GM21576 (cell line): ENCODE measurements around the gene FKBP11.

Source experiments
- ATAC-seq: cut with Tn5 transposase; IDR thresholded peaks from one replicate; pipeline ENCODE4 v1.9.1; 2021; ENCODE audit warnings: mild to moderate bottlenecking, moderate library complexity; ENCODE audit not compliant: unreplicated experiment

The FKBP11 gene

DNA sequence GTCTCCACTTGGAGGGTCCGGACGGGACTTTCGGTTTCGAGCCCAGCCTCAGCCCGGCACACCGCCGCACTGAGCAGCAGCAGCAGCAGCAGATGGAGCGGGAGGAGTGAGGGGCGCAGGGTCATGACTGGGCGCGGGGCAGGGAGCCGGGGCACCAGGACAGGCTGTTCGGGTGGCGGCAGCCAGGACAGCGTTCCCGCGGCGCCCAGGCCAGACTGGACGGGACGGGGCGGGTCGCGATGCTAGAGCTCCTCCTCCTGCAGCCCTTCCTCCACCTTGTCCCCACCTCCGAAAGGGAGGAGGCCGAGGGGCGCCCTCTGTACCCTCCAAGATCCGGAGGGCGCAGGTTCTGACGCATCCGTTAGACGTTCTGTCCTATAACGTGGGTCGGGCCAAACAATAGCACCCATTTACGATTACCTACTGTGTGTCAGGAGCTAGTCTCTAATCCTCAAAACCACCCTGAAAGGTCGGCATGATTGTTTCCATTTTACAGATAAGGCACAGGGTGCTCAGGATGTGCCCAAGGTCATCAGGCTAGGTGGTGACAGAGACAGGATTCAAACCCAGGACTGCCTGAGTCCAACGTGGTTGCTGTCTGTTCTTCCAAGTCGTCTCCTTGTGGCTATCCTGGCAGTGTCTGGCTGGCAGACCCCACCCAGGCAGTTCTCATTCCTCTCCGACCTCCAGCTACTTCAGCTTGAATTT is at the start of gene FKBP11:
FKBP11 (minus strand) TSS at position 189 of the 708 bp plus-strand sequence; CDS start at position 125, 64 bp downstream.
- peak; percentile 62 for ATAC-seq

DNA sequence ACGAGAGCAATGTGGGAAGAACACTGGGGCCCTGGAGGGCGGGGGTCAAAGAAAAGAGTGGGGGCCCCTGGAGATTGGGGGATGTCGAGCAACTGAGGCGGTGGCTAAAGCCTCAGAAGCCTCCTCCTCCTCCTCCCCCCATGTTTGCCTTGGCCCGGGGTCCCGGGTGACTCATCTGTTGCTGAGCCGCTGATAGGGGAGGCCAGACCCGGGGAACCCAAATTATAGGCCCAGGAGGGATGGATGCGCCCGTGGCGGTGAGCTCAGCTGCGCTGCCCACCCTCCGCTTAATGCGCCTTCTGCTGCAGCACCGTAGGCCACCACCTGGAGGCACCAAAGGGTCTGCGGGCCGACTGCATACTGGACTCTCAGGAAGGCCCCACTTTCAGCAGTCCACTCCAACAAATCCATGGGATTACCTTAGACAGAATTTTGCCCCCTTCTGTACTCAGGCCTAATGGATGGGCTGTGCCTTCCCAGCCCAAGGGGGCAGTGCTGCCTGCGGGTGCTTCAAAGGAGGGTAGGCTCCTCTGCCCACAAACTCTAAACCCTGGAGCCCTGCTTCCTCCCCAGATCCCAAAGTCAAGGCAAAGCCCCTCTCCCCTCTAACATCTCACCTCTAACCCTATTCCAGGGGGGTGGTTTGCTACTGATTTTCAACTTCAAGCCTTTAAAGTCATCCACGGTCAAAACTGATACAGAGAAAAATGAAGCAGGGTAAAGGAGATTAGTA is 48.8 kb upstream of the FKBP11 start:
- no peak for ATAC-seq

GRCh38 chr12:48973531-48973930 is 48.2 kb upstream of the FKBP11 start:
- ATAC-seq = no peak

- ATAC-seq = no peak
These were observed 47.7 kb upstream of the FKBP11 start for GRCh38 chr12:48972952-48973483.

- no peak for ATAC-seq
These were observed 47.1 kb upstream of the FKBP11 start for GRCh38 chr12:48972213-48972951.

DNA sequence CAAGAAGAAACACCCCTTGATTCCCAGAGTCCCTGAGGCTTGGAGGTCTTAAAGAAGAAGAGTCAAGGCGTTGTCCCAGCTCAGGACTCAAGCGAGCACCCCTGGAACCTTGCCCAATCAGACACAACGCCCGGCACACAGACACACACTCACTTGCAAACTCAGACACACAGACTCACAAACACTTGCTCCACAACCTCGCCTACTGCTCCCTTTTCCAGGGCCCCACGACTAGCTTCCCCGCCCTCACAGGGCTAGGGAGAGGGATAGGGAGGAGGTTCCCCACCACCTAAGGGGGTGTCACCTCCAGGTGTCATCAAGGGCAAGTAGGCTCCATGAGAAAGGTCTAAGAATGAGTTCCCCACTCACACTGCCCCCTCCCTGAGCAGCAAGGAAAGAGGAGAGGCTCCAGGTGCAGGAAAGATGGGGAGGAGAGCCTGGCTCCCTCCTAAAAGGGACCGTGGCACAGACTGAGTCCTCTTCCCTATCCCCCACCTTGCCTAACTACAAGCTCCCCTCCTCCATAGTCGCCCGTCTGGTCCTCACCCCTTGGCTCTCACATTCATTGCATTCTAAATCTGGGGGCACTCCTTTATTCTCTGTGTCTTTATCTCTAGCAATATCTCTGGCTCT is 45.5 kb upstream of the FKBP11 start:
- no peak for ATAC-seq

DNA sequence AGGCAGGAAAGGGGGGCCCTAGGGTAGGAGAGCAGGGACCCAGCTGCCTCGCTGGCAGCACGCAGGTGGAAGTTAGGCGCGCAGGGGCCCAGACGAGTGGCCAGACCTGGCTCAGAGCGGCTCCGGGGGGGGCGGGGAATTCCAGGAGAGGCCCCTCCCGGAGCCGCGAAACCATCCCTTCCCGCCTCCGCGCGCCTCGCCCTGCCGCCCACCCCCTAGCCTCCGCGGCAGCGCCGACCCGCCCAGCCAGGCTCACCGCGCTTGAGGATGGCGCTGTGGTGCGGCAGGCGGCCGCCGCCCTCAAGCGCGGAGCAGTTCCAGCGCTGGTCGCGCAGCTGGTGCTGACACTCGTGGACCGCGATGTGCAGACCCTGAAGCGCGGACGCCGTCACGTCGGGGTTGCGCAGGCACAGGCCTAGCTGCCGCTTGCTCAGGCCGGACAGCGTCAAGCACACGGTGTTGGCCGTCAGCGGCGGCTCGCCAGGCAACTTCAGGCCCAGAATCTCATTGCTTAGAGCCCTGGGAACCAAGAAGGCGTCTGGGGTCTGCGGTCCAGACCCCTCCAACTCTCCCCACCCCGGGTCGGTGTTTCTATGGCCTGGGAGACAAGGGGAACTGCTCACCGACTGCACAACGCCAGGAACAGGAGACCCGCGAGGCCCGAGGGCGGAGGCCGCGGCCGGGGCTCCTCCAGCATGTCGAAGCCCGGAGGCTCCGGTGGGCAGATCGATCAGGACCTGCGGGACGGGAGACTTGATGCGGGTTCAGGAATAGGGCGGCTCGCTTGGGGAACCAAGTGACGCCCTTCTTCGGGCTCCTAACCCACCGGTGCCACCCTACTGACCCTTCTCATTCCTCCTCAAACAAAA is 44.8 kb upstream of the FKBP11 start:
- no peak for ATAC-seq

- no peak for ATAC-seq
These were observed 44.0 kb upstream of the FKBP11 start for GRCh38 chr12:48969160-48969771.

- ATAC-seq = no peak
These were observed 43.2 kb upstream of the FKBP11 start for GRCh38 chr12:48968467-48968866.

DNA sequence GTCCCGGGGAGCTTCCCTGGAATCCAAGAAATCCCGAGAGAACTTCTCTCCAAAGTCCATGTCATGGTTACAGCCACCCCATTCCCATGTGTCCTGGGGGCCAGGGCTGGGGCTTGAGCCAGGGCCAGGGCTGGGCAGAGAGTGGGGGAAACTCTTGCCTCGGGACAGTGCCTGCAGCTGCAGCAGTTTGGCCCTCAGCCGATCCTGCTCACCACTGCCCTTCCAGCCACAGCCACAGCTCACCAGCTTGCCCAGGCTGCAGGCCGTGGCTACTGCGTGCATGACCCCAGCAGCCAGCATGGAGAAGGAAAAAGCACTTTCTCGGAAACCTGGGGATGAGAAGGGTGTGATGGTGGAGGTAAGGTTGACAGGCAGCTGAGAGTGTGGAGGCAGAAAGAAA is 42.7 kb upstream of the FKBP11 start:
- ATAC-seq = no peak

- ATAC-seq = no peak
These were observed 41.0 kb upstream of the FKBP11 start for GRCh38 chr12:48966177-48966895.

DNA sequence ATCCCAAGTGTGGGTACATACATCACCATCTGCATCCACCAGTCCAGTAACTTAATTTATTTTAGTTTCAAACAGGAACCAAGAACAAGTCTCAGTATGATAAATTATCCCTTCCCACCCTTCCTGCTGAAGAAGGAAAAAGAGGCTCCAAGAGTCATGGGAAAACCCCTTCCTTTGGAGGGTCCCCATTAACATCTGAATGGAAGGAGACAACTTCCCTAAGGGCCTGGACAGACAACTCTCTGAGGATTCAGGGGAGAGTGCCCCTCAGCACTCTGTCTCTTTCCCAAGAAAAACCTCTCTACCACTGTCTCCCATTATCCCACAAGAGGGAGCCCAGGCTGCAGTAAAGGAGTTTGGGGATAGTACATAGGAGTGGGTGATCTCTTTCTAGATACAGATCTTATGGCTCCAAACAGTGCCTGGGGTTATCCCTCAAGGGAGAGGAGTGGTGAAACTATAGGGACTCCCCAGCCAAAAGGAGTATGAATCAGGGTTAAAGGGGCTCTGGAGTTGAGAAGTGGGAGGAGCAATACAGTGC is 40.1 kb upstream of the FKBP11 start:
- no peak for ATAC-seq

GRCh38 chr12:48961801-48962200 is 36.5 kb upstream of the FKBP11 start:
- ATAC-seq = no peak

GRCh38 chr12:48961331-48961730 is 36.0 kb upstream of the FKBP11 start:
- no peak for ATAC-seq

DNA sequence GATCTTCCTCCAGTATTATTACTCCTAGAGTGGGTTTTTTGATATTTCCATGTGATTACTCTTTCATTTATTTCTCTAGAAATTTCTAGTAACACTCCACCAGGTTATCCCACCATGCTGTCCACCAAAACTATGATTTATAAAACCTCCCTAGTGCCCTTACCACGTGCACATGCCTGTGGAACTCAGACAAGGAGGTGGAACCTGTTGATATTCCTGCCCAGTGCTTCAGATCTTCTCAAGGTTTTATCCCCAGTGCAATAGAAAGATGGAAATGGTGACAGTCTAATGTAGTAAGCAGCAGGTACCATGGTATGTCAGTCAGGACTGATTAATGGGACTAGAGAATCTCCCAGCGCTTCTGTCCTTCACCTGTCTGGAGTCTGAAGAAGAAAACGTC is 35.5 kb upstream of the FKBP11 start:
- no peak for ATAC-seq

DNA sequence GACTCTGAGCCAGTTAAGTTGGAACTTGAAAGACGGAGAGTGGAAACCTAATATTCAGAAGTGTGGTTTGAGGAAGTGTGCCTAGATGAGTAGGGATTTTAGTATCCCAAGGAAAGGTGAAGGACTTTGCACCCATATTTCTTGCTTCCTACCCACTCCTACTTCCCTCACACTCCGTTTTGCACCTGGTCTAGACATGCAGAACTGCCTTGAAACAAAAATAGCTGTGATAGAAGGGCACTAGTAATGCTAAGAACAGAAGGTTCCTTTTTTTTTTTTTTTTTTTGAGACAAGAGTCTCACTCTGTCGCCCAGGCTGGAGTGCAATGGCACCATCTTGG is 32.7 kb upstream of the FKBP11 start:
- no peak for ATAC-seq

DNA sequence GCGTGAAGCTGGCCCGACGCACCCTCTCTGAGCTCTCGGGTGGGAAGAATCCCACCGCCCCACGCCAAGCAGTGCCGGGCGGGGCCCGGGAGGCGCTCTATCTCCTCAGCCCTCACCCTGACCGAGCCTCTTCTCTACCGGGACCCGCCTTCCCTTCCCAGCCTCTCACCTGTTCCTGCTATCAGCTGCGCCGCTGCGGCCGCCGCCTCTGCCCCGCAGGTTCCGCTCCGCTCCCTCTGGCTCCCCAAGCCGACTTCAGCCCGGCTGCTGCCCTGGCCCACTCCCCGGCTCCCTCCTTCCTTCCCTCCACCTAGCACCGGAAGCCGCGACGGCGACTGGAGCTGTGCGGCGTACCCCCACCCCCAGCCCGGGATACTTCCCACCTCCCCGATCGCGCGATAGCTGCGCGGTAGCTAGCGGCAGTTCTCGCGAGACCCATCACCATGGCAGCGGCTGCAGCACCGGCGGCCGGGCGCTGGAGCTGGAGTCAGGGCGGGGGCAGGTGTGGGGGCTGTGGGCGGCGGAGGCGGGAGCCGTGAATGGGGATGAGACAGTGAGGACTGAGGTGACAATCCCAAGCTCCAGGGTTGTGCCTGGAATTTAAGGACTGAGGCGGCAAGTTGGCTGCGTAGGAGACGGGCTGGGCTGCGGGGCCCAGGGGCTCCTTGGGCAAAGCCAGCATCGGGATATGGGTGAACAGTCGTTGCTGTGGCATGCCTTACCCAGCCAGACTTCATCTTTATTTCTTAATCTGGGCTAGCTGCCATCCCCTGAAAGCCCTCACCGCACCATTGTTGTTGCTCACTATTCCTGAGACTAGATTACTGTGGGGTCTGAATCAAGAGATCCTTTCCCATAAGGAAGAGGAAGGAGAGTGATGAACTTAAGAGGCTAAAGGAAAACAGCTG is 32.1 kb upstream of the FKBP11 start, which contains the start of gene ARF3:
ARF3 (minus strand) TSS at position 347 of the 908 bp plus-strand sequence. CDS start 16,392 bp downstream, outside the sequence.
- ATAC-seq = peak; percentile 87
